EH (cell line): ENCODE data around the gene ZNF467.

Experiments
- DNase-seq: peaks from one replicate; pipeline ENCODE4 v3.0.0-alpha.2; 2015; ENCODE audit warnings: low read depth

The ZNF467 gene

DNA sequence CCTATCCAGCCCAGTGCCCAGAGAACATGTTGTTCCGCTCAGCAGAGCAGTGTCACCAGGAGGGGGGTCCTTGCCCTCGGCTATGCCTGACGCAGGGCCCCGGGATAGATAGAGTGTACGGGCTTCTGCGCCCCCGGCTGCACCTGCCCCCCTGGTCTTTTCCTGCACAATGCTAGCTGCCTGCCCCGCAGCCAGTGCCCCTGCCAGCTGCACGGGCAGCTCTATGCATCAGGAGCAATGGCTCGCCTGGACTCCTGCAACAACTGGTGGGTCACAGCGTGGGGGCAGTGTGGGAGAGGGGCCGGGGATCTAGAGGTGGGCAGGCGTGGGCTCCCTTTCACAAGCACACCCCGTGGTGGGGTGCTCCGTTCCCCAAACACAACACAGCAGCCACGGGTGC, 33.3 kb upstream of the ZNF467 start:
- no peak for DNase-seq

DNA sequence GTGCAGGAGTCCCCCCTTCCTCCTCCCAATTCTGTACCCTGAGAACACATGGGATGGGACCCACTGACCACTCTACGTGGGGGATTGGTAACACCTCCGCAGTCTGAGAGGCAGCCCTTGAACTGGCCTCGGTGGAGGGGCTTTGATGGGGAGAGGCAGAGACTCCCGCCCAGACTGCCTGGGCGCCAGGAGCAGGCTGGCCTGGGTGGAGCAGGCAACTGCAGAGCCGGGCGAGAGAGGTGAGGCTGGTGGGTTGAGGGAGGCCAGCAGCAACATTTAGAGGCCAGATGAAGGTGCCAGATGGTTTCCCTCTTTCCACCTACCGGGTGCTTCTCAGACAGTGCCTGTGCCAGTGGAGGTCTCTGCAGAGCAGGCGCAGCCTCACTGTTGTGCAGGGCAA, 30.7 kb upstream of the ZNF467 start:
- no peak for DNase-seq

DNA sequence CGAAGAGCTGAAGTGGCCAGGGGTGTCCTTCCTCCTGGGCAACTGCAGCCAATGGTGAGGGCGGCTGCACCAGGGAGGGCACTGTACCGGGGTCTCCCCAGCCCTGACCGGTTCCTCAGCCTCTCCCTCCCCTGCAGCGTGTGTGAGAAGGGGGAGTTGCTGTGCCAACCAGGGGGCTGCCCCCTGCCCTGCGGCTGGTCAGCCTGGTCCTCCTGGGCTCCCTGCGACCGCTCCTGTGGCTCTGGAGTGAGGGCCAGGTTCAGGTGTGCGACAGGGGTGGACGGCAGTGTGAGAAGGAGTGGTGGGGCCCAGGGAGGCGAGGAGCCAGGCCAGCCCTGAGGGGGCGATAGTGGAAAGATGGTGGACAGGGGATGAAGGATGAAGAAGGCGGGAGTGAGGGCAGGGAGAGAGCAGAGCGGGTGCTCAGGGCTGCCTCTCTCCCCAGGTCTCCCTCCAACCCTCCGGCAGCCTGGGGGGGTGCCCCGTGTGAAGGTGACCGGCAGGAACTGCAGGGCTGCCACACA, 30.2 kb upstream of the ZNF467 start:
- DNase-seq: no peak

DNA sequence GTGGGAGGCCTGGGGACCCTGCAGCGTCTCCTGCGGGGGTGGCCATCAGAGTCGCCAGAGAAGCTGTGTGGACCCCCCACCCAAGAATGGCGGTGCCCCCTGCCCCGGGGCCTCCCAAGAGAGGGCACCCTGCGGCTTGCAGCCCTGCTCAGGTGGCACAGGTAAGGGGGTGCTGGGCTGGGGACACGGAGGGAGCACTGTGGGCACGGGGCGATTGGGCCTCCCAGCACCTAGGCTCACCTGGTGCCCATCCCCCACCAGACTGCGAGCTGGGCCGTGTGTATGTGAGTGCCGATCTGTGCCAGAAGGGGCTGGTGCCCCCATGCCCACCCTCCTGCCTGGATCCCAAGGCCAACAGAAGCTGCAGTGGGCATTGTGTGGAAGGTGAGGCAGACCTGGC, 29.6 kb upstream of the ZNF467 start:
- no peak for DNase-seq

DNA sequence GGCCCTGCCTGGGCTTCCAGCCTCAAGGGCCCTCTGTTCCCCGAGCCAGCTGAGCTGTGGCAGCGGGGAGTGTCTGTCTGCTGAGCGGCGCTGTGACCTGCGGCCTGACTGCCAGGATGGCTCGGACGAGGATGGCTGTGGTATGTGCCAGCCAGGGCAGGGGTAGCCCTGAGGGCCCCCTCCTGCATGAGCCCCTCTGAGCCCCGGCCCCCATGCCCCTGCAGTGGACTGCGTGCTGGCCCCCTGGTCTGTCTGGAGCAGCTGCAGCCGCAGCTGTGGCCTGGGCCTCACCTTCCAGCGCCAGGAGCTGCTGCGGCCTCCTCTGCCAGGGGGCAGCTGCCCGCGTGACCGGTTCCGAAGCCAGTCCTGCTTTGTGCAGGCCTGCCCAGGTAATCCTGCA, 28.4 kb upstream of the ZNF467 start:
- no peak for DNase-seq

DNA sequence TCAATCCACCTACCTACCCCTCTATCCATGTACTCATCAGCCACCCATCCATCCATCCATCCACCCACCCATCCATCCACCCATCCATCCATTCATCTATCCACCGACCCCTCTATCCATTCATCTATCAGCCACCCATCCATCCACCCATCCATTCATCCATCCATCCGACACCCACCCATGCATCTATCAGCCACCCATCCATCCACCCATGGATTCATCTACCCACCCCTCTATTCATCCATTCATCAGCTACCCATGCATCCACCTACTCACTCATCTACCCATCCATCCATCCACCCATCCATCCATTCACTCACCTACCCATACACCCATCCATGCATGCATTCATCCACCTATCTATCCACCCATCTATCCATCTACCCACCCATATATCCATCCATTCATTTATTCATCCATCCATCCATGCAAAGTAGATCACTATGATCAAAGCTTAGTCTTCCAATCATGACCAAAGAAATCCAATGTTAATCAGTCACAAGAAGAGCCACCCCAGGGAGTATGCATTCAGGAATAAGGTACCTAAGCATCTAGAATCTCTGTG, 27.7 kb upstream of the ZNF467 start:
- DNase-seq: no peak

DNA sequence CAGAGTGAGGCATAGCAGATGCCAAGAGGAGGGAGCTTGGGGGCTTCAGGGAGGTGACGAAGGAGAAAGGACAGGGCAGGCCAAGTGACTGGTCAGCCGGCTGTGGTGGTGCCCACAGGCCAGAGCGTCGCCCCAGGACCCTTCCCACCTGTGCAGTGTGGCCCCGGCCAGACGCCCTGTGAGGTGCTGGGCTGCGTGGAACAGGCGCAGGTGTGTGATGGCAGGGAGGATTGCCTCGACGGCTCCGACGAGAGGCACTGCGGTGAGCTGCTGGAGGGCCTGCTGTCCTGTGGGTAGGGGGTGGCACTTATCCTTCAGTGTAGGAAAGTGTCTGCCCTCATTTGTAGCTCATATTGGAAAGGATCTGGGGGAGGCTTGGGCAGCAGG, 26.8 kb upstream of the ZNF467 start:
- DNase-seq: no peak

DNA sequence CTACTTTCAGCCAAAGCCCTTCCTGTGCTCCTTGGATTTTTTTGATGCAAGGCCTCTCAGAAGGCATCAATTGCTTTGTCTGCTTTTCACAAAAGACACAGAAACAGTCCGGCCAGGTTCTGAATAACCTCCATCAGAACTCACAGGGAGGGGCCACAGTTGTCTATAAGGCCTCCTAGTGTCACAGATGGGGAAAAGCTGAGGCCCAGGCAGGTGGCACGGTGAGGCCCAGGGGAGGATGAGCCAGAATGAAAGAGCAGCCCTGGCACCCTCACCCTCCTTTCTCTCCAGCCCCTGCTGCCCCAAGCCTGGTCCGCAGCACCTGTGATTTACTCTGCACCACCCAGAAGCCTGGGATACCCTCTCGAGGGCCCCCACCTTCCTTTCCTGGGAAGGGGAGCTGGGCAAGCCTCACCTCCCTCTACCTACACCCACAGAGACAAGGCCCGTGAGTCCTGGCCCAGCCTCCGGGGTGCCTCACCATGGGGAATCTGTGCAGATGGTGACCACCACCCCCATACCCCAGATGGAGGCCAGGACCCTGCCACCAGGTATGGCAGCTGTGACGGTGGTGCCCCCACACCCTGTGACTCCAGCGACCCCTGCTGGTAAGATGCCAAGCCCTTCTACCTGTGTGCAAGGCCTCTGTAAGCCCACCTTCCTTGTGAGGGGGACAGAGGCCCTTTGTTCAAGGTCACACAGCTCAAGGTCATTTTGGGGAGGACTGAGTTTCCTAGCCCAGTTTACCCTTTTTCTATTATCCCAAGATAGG, 26.2 kb upstream of the ZNF467 start:
- no peak for DNase-seq

DNA sequence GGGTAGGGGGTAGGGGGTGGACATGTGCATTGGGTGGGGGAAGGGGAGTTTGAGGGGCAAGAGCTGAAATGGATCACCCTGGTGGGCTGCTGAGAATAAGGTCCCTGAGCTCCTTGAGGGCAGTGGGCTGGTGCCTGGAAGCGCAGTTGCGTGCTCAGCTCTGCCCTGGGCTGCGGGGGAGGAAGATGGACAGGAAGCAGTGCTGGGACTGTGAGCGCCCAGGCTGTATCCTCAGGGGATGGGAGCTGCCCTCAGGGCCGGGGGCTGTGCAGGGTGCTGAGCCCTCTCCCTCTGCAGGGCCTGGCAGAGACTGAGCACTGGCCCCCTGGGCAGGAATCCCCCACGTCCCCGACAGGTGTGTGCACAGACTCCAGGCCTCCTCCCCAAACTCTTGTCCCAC, 24.4 kb upstream of the ZNF467 start:
- no peak for DNase-seq

DNA sequence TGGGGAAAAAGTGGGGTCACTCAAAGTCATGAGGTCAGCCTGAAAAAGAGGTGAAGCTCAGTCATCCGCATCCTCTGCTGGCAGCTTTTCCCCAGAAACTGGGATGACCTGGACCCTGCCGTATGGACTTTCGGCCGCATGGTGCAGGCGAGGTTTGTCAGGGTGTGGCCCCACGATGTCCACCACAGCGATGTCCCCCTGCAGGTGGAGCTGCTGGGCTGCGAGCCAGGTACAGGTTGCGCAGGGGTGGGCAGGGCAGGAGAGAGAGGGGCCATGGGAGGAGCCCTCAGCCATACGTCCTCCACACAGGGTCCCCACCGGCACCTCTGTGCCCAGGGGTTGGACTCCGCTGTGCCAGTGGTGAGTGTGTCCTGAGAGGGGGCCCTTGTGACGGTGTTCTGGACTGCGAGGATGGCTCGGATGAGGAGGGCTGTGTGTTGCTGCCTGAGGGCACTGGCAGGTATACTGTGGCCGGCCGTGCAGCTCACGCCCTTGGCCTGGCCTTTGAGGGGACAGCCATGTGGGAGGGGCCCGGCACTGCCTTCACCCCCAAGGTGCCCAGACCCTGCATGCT, 23.0 kb upstream of the ZNF467 start:
- no peak for DNase-seq

DNA sequence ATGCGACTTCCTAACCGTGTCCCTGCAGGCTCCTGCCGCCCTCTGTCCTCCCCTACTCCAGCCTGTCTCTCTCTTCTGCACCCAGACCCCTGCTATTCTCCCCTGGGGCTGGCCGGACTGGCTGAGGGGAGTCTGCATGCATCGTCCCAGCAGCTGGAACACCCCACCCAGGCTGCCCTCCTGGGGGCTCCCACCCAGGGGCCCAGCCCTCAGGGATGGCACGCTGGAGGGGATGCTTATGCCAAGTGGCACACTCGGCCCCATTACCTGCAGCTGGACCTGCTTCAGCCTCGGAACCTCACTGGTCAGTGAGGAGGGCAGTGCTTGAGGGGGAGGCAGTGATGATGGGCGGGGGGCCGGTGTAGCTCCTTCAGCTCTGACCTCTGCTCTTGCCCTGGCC, 21.7 kb upstream of the ZNF467 start:
- DNase-seq: no peak

DNA sequence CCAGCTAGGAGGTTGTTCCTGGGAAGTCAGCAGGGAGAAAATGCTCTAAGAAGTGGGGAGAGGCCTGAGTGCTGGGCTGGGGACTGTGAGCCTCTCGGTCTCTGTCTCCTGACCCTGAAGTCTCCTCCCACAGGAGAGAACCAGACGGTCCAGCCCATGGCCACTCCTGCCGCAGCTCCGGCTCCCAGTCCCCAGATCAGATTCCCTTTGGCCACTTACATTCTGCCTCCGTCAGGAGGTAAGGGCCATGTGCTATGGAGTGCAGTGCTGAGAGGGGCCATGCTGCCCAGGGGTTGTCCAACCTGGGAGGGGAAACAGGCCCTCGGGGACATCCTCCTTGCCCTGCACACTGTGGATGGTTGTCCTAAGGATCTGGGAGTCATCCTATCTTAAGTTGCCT, 21.3 kb upstream of the ZNF467 start:
- DNase-seq: no peak

DNA sequence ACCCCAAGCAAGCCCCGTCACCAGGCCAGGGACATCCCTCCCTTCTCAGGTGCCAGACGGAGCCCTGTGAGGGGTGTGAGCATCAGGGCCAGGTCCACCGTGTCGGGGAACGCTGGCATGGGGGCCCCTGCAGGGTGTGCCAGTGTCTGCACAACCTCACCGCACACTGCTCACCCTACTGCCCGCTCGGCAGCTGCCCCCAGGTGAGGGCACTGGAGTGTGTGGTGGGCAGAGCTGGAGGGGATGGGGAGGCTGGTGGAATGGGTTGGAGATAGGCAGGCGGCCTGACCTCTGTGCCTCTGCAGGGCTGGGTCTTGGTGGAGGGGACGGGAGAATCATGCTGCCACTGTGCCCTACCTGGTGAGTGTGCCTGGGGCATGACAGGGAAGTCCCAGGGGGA, 19.9 kb upstream of the ZNF467 start:
- DNase-seq: no peak

DNA sequence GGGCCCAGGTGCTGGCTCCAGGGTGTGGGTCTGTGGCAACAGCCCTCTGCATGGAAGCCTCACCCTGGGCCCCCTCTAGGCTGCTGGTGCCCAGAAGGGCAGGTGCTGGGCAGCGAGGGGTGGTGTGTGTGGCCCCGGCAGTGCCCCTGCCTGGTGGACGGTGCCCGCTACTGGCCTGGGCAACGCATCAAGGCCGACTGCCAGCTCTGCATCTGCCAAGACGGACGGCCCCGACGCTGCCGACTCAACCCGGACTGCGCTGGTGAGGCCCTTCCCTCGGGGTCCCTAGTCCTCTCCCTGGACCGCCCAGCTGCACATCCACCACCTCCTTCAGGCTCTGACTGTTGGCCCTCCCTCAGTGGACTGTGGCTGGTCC, 18.8 kb upstream of the ZNF467 start:
- DNase-seq: no peak

DNA sequence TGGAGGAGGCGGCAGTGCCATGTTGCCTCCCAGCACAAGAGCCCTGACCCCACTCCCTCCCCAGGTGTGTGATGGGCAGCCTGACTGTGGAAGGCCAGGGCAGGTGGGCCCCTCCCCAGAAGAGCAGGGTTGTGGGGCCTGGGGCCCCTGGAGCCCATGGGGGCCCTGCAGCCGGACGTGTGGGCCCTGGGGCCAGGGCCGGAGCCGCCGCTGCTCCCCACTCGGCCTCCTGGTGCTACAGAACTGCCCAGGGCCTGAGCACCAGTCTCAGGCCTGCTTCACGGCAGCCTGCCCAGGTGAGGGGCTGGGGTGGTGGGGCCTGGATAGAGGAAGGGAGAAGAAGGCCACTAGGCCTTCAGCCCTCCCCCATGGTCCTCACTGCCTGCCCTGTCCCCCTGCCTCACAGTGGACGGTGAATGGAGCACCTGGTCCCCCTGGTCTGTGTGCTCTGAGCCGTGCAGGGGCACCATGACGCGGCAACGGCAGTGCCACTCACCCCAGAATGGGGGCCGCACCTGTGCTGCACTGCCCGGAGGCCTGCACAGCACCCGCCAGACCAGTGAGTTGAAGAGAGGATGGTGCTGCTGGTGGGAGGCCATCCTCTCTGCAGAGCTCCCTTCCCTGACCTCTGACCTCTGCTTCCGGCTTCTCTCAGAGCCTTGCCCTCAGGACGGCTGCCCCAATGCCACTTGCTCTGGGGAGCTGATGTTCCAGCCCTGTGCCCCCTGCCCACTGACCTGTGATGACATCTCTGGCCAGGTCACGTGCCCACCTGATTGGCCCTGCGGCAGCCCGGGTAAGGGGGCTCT, 18.2 kb upstream of the ZNF467 start:
- DNase-seq: no peak

DNA sequence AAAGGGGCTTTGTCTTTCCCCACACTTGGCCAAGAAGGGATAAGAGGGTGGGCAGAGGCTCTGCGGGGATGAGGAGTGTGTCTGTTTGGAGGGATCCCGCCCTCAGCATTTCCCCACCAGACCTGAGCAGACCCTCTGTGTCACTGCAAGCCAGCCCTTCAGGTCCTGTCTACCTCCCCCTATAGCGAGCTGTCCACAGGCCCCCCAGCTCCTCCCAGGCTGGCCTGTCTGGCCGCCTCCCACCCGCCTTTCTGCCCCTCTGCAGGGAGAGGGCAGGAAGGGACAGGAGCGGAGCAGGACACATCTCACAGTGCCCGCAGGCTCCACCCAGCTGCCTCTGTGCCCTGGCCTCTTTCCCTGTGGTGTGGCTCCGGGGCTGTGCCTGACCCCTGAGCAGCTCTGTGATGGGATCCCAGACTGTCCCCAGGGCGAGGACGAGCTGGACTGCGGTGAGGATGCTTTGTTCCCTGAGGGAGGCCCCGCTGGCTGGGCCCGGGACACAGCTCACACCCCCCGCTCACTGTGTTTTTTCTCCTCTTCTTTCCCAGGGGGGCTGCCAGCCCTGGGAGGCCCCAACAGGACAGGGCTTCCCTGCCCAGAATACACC, 17.5 kb upstream of the ZNF467 start:
- no peak for DNase-seq

DNA sequence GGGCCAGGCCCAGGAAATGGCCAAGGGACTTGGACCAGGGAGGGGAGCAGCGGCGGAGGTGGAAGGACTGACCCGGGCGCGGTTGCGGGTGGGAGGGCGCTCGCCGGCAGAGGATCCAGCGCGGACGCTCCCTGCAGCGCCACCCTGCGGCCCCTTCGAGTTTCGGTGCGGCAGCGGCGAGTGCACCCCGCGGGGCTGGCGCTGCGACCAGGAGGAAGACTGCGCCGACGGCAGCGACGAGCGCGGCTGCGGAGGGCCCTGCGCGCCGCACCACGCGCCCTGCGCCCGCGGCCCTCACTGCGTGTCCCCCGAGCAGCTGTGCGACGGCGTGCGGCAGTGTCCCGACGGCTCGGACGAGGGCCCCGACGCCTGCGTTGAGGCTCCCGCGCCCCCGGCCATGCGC, 16.8 kb upstream of the ZNF467 start:
- no peak for DNase-seq

DNA sequence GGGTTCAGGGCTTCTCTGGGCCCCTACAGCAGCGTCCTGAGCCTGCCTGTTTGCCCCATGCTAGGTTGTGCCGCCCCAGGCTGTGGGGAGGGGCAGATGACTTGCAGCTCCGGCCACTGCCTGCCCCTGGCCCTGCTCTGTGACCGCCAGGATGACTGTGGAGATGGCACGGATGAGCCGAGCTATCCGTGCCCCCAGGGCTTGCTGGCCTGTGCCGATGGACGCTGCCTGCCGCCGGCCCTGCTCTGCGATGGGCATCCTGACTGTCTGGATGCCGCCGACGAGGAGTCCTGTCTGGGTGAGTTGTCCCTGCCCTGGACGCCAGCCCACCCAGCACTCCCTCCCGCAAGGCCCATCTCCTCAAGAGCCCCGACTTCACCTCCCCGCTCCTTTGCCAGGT, 15.7 kb upstream of the ZNF467 start:
- DNase-seq: no peak

DNA sequence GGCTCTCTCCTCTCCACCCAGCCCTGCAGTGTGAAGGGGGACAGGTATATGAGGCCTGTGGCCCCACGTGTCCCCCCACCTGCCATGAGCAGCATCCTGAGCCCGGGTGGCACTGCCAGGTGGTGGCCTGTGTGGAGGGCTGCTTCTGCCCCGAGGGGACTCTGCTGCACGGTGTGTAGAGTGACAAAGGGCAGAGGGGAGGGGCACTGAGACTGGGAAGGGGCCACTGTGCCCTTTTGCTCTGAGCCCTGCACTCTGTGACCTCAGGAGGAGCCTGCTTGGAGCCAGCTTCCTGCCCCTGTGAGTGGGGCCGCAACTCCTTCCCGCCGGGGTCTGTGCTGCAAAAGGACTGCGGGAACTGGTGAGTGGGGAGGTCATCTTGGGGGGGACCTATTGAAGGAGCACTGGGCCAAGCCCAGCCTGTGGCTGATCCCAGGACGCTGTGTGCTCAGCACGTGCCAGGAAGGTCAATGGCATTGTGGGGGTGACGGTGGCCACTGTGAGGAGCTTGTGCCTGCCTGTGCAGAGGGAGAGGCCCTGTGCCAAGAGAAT, 15.0 kb upstream of the ZNF467 start:
- DNase-seq: no peak

DNA sequence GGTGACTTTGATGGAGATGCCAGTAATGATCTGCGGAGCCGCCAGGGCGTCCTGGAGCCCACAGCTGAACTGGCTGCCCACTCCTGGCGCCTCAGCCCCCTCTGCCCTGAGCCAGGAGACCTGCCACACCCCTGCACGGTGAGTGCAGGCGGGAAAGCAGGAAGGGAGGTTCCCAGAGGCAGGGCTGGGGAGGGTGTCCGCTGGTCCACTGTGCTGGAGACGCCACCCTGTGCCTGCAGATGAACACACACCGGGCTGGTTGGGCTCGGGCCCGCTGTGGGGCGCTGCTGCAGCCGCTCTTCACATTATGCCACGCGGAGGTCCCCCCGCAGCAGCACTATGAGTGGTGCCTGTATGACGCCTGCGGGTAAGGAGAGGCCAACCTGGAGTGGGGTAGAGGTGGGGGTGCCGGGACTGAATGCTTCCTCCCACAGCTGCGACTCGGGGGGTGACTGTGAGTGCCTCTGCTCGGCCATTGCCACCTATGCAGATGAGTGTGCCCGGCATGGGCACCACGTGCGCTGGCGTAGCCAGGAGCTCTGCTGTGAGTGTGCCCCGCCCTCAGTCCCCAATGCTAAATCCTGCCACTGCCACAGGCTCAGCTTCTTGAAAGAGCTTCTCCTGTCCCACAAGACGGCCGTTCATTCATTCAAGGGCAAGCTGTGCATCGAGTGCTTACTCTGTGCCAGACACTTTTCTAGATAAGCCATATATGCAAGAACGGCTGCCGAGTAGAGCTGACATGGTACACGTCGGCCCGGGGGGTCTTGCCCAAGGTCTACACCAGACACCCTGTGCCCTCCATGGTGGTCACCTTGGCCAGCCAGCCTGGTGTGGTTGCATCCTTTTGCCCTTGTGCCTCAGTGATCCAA, 14.3 kb upstream of the ZNF467 start:
- DNase-seq: no peak

DNA sequence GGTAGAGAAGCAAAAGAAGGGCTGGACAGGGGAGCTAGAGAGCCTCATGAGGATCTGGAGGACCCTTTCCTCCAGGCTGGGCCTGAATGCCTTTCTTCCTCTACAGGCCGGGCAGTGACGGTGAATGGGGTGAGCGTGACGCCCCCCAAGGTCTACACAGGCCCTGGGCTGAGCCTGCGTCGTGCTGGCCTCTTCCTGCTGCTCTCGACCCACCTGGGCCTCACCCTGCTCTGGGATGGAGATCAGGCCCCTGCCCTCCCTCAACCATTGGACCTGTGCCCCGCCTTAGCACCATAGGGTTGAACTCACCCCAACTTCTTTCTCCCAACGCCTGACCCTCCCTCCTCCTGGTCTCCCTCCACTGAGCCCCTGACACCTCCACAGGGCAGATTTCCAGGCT, 12.6 kb upstream of the ZNF467 start:
- no peak for DNase-seq
